Thyroid gland (tissue), 4 donors: ENCODE results near the gene MTFR2.

Experiments used
- POLR2A ChIP-seq, 2 donors: fragments of 450-650 bp; IDR thresholded peaks; one replicate each; pipeline ENCODE4 v1.6.1; 2017; ENCODE audit warnings: antibody characterized with exemption in 2 of 2, mild to moderate bottlenecking in 2 of 2, moderate library complexity in 1 of 2
- TF ChIP-seq, protein P1 (sequence below), 6 experiments: fragments of 200-600 bp in 3 of 6; fragments of 450-650 bp in 3 of 6; sonication (generic) in 3 of 6; IDR thresholded peaks; one replicate each; pipeline ENCODE4 v1.5.1; 2016 to 2019; ENCODE audit warnings: antibody characterized with exemption in 6 of 6, mild to moderate bottlenecking in 2 of 6, inconsistent platforms in 1 of 6, moderate library complexity in 1 of 6

DNA sequence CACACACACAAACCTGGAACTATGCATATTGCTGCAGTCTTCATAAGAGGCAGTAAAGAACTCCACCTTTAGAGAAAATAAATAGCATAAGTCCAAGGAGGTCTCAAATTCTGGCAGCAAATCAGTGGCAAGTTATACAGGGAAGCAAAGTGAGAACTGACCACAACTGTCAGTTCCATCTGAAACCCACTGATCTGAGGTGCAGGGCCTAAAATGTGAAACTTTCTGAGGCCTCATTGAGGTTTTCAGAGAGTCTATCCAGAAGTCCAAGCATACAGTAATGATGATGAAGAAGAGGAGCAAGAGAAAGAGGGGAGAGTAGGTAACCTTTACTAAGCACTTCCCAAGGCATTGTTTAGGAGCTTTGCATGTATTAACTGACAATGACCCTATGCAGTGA is 36.3 kb downstream of the MTFR2 start:
- TF ChIP-seq POLR2A (IDR thresholded peaks at IDR 0.05) = no peak
- TF ChIP-seq, protein P1, sequence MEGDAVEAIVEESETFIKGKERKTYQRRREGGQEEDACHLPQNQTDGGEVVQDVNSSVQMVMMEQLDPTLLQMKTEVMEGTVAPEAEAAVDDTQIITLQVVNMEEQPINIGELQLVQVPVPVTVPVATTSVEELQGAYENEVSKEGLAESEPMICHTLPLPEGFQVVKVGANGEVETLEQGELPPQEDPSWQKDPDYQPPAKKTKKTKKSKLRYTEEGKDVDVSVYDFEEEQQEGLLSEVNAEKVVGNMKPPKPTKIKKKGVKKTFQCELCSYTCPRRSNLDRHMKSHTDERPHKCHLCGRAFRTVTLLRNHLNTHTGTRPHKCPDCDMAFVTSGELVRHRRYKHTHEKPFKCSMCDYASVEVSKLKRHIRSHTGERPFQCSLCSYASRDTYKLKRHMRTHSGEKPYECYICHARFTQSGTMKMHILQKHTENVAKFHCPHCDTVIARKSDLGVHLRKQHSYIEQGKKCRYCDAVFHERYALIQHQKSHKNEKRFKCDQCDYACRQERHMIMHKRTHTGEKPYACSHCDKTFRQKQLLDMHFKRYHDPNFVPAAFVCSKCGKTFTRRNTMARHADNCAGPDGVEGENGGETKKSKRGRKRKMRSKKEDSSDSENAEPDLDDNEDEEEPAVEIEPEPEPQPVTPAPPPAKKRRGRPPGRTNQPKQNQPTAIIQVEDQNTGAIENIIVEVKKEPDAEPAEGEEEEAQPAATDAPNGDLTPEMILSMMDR (IDR thresholded peaks at IDR 0.05) = no peak
